Erythroblast (primary cell): ENCODE data around the gene IRAK1BP1.

Experiments used
- GATA1 ChIP-seq: IDR thresholded peaks from 2 replicates; pipeline ENCODE4 v1.6.1; 2011; ENCODE audit warnings: low read depth, mild to moderate bottlenecking, control low read depth, low read length, moderate library complexity
- POLR2A ChIP-seq: IDR thresholded peaks from 2 replicates; pipeline ENCODE4 v1.6.1; 2011; ENCODE audit warnings: mild to moderate bottlenecking, low read length

- TF ChIP-seq POLR2A (no peak), GATA1 (no peak)
These were observed 31.5 kb upstream of the IRAK1BP1 start for GRCh38 chr6:78835817-78836216.
